Ovary (tissue), 3 donors: Measurements from ENCODE around the gene PCNX3.

Experiments used
- CTCF ChIP-seq, 3 donors: fragments of 450-650 bp in 2 of 3; fragments of 200-600 bp in 1 of 3; IDR thresholded peaks; one replicate each; pipeline versions ENCODE4 v1.5.1 to v1.8.0; 2016 to 2022; ENCODE audit warnings: antibody characterized with exemption in 3 of 3, mild to moderate bottlenecking in 1 of 3
- EP300 ChIP-seq: sonication (generic); formaldehyde crosslinking; IDR thresholded peaks from one replicate; pipeline ENCODE4 v1.6.1; 2017; ENCODE audit warnings: antibody characterized with exemption
- POLR2A ChIP-seq: fragments of 450-650 bp; IDR thresholded peaks from one replicate; pipeline ENCODE4 v1.6.1; 2017; ENCODE audit warnings: antibody characterized with exemption, mild to moderate bottlenecking, moderate library complexity
- donor health status: DM: no; HTN: no; CAD: no.

GRCh38 chr11:65653229-65654225, 38.0 kb downstream of the PCNX3 start:
- TF ChIP-seq POLR2A (no peak), CTCF (IDR thresholded peaks at IDR 0.05) (no peak), EP300 (no peak)
